CD4-positive, alpha-beta T cell treated with Interferon gamma for 1 hour (primary cell): ENCODE data around the gene ARRDC4.
A peak's percentile ranks its signal among the peaks of the same experiment; 100 is the strongest.
"Not testable (repeated sequence)": the region's sequence is repeated elsewhere in the genome, so short reads cannot be mapped to it uniquely, and the experiment has no call there.

ENCODE experiments used
- DNase-seq: peaks from one replicate; pipeline ENCODE4 v3.0.0-alpha.2; 2020

The ARRDC4 gene

DNA sequence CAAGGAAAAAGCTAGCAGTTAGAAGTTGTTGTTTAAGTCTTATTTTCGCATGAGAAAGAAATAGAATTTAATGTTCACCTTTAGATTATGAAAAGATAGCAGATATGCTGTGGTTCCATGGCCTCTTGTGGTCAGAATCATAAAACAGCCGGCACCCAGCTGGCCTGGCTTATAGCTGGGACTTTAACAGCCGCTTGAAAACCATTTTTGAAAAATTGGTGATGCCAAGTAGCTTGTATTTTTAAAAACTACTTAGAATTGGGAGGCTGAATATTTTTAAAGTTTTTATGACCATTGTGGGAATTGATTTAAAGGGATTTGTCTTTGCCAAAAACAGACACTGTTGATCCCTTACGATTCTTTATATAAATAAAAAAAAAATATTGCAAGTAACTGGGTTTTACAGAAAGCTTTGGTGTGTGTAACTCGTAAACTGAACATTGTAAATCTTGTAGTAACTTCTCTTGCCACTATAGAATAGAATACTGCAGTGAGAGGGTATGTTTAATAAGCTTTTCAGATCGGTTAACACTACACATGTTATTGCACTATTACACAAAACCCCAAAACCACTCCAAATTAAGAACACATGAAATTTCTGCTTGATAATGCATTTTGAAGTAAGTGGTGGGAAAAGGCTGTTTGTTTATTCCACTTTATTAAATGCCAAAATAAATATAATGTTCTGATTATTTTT lies 6.6 kb downstream of the ARRDC4 start:
- no peak for DNase-seq

DNA sequence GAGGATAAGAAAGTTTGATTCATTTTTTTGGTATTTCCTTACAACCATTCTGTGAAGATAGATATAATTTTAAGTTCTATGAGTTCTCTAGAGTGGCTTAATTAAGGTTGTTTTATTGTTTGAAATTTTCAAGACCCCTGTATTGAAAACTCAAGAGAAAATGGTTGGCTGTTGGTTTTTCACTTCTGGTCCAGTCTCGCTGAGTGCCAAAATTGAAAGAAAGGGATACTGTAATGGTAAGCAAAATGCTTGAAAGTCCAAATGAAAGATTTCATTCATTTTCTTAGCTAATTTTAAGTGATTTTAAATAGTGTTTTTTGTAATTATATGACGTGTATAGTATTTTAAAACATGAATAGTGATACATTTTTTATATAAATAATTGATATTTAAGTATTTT lies 7.4 kb downstream of the ARRDC4 start:
- DNase-seq, result no peak

DNA sequence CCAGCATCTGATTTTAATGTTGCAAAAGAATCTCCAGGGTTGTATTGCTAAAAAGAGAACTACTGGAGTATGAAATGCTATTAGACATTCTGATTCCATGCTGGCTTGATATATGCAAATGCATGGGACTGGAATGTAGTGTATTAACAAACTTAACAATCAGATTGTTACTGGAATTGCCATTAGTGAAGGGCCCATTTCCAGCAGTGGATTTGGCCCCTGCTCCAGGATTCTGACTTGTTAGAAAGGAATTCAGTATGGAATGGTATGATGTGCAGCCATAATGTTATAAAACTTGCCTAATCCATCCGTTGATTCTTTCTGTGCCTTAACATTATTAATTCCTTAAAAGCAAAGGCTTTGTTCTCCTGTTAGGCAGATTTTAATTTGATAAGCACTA lies 7.9 kb downstream of the ARRDC4 start:
- no peak for DNase-seq

DNA sequence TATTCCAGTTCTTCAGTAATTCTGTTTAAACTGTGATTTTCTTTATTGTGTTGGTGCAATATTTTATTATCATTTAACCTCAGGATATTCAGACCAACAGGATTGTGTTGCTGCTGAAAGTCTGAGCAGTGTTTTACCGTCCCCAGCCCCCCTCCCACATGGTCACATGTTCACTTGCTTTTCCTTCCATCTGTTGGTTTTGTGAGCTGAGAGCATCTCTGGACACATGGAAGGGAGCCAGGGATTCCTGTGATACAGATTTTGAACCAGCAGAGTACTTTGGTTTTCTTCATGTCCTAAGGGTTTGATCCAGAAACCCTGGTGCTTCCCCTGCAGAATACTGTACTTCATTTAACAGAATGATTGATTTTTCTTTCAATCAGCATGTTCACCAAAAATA lies 11.9 kb downstream of the ARRDC4 start:
- no peak for DNase-seq

DNA sequence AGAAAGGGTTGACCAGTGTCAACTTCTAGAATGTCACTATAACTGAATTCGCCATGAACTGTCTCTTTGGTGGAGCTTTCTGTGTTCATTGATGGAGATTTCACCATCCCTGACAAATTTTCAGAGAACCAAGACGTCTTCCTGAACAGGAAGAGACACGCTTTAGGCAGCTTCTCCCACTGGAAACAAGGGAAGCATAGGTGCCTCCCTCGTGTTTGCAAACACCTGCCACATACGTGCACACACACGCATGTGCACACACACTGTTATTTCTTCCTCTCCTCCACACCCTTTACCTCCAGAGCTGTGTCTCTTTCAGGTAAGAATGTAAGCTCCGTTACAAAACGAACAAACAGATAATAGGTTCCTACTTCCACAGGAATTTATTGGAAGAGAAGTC lies 15.6 kb downstream of the ARRDC4 start:
- no peak for DNase-seq

DNA sequence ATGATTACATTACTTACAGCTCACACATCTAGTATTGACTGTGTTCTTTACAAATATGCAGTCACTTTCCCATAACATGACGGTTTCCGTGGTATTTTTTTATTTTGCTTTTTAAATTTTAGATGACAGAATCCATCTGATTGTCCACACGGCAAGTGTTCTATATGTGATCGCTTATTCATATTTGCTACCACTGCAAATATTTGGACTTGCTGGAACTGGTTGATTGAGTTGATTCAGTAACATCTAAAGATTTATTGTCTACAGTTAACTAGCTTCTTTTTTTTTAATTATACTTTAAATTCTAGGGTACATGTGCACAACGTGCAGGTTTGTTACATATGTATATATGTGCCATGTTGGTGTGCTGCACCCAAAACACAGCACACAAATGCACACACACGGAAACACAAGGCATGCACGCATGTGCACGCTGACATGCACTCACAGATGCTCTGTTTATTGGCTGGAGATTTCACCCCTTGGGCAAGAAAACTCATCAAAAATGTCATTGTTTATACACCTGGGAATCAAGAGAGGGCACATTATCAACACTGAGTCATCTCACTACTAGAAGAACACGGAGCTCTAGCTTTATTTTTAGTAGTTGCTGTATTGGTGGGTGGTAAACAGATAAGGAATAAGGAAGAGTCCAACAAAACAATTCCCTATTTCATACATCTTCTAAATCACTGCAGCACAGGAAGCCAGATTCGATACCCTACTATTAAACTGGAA lies 16.4 kb downstream of the ARRDC4 start:
- DNase-seq, result no peak

DNA sequence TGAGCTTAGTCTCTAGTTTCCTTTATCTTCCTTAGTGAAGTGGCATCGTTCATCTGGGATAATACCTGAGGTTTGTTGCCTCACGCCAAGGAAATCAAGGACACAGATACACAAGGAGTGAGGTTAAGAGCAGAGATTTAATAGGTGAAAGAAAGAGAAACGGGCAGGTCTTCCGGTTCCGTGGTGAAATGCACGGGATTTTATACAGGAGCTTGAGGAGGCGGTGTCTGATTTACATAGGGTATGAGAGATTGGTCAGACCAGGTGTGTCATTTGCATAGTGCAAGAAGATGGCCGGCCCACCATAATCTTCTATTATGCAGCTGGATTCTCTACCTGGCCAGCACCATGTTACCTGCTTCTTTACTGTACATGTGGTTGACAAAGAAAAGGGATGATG lies 17.2 kb downstream of the ARRDC4 start:
- DNase-seq, result no peak

DNA sequence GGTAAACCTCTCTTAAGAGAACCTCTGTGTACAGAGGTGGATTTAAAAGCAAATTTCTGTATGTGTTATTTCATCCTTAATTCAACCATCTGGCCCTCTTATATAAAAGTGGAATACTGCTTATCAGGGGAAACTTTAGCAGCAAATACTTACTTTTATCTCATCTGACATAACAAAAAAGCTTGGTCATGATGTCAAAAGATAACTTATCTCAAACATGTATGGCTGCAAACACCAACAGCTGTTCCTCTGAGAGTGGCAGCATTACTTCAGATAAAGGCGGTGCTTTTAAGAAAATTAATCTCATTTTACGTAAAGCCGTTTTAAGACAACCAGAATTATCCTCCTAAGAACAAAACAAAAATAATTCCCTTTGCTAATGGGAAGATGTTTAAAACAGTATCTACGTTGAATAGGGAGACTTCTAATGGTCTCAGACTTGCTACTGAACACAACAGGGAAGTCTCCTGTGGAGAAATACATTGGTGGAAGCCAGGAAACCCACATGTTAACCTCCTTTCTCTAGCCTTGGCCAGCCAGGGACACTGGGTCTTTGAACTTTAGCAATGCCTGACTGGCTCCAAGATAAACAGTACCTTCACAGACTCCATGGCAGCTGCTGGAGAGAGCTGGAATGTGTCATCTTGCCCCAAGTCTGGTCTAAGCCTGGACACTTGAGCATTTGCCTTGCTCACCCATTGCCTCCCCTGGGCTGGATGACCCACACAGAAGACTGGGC lies 18.1 kb downstream of the ARRDC4 start:
- DNase-seq, result no peak

DNA sequence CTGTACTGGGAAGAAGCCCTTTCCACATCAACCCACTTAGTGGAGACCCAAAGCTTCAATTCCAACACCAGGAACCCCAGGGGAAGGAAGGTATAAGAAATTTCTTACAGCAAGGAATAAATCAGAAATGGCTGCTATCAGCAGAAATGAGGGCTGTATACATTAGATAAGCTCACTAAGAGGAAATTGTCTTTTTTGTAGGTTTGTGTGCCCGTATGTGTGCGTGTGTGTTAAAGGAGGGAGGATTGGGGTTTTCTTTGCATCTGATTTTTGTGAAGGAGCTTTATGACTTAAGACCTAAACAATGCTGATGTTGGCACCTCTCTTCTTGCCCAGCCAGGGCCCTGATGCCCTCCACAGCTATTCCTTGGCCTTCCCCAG lies 18.6 kb downstream of the ARRDC4 start:
- DNase-seq, result no peak

DNA sequence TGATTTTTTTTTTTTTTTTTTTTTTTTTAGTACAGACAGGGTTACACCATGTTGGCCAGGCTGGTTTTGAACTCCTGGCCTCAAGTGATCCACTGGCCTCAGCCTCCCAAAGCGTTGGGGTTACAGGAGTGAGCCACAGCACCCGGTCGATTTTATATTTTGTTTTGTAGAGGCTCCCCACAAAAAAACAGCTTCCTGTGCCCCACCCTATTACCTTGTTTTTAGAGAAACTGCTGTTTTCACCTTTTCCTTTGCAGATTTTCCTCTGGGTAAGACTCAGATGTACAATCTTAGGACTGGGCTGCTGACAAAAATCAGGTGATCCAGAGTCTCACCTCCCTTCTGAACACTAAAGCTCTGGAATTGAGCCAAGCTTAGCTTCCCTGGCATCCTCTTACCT lies 20.6 kb downstream of the ARRDC4 start:
- no peak for DNase-seq

DNA sequence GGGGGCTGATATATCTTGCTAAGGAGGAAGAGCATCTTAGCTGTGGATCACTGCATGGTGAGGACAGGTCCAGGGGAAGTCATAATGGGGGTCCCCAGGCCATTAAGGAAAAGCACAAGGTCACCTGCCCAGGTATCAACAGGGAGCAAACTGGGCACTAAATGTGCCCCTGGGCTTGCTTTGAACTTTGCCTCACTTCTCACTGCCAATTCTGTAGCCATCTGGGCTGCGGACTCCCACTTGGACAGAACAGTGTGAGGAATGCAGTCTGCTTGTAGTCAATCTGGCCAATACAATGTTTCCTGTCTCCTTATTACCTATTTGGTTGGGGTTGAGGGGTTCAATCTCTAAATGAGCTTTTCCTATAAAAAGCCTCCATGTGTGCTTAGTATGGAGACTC lies 21.3 kb downstream of the ARRDC4 start:
- no peak for DNase-seq

DNA sequence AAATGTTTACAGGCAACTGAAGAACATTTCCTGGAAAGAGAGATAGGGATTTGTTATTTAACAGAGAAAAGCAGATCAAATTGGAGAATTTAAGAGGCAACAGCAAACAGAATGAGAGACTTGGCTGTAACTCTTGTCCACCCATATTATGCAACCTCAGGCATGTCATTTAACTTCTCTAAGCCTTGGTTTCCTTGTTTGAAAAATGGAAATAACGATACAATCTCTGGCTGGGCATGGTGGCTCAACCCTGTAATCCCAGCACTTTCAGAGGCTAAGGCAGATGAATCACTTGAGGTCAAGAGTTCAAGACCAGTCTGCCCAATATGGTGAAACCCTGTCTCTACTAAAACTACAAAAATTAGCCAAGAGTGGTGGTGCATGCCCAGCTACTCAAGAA lies 23.7 kb downstream of the ARRDC4 start:
- DNase-seq, result peak; percentile 8

DNA sequence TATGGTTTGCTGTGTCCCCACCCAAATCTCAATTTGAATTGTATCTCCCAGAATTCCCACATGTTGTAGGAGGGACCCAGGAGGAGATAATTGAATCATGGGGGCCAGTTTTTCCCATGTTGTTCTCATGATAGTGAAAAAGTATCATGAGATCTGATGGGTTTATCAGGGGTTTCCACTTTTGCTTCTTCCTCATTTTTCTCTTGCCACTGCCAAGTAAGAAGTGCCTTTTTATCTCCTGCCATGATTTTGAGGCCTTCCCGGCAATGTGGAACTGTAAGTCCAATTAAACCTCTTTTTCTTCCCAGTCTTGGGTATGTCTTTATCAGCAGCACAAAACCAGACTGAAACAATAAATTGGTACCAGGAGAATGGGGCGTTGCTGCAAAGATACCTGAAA lies 25.5 kb downstream of the ARRDC4 start:
- not testable (repeated sequence) for DNase-seq

DNA sequence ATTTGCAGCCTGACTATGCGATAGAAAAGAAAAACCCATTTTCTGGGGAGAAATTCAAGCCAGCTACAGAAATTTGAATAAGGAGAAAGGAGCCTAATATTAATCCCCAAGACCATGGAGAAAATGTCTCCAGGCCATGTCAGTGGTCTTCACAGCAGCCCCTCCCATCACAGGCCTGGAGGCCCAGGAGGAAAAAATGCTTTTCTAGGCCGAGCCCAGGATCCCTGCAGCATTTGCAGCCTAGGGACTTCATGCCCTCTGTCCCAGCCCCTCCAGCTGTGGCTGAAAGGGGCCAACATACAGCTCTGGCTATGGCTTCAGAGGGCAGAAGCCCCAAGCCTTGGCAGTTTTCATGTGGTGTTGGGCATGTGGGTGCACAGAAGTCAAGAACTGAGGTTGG lies 26.3 kb downstream of the ARRDC4 start:
- DNase-seq, result no peak

DNA sequence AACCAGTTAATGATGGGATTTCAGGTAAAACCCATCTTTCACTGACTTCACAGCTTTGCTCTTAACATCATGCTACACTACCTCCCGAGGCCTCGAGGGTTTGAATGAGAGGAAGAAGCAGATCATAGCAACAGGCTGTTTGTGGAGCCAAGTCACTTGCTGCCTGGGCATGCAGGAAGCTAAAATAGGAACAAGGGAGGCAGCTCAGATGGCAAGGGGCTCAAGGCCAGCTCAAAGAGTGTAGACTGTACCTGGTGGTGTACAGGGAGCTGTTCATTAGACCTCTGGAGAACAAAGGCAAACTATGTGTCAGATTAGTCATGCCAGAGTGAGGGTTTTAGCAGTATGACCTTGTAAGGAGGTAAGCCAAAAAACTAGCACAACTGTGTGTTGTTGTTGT lies 28.8 kb downstream of the ARRDC4 start:
- no peak for DNase-seq

DNA sequence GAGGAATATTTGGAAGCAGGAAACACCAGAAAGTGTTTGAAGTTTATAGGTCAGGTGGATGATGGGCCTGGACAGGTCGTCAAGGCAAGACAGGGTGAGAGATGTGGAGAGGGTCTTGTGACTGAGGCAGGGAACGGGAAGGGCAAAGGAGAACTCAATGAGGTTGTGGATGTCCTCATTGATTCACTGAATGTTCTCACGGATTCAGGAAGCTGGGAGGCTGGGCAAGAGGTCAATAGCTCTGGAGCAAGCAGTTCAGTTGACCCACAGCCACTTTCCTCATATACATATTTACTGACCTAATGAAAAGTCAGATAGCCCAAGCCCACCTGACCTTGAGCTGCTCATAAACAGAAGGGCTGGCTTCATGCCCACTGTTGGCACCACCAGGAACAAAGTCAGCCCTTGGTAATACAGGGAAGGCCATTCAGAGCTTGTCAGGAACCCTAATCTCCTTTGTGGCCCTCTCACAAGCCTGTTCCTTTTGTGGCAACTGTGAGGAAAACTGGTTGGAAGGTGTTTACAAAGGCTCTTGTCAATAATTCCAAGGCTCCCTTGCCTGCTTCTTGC lies 31.6 kb downstream of the ARRDC4 start:
- no peak for DNase-seq

DNA sequence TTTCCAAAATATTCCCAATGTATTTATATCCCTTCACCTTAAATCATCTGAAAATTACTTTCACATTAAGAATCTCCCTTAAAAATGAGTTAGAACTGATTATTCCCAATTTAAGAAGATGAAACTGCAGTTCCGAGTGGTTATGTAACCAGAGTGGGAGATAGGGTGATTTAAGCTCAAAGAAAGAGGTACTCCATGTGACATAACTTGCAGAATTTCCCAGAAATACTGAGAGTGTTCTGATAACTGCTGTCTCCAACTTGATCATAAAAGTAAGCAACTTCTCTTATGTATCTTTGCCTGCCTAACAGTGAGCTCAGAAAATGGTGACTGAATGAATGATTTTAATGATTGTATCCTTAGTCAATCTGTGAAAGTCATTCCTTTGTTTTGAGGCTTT lies 32.3 kb downstream of the ARRDC4 start:
- no peak for DNase-seq

DNA sequence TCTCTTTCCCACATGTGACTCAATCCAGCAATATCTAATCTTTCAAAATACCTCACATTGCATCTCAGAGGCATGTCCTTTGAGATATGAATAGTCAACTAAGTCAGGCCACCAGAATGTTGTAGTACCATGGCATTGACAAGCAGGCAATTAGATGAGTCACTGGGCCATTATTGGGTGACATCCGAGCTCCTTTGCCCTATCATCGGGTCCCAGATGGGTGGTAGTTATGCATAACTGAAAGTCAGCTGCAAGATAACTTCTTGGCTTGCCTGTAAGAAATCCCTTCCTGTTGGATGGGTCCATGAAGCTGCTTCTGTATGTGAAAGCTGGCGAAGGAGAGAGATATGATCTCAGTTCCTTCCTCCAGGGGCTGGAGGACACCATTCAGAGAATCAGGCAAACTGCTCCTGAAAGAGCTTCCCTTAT lies 32.8 kb downstream of the ARRDC4 start:
- no peak for DNase-seq

DNA sequence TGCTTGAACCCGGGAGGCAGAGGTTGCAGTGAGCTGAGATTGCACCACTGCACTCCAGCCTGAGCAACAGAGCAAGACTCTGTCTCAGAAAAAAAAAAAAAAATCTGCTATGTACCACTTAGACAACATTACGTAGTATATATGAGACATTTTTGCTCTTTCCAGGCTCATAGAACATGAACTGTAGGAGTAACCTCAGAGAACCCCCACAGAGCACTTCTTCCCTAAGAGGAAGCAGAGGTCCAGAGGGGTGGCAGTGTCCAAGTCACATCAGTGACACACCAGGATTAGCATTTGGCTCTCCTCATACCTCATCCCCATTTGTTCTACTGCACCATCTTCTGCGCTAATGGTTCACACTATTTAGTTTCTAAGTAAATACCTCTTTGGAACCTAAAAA lies 33.7 kb downstream of the ARRDC4 start:
- DNase-seq, result no peak

DNA sequence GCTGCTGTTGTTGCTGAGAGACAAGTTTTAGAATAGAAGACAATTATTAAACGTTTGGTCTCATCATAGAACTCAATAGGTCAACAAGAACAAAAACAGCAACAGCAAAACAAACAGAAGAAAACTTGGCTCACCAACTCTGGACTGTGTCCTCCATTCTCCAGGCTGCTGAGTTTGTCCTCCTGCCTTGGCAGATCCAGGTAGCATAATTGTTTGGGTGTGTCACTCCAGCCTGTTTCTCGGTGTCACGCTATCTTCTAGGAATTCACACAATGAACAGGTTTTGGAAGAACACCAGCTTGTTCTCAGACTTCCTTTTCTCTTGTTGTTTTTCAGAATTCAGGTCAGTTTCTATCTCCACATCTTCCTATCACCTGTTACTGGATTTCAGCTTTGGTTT lies 34.7 kb downstream of the ARRDC4 start:
- DNase-seq, result no peak

DNA sequence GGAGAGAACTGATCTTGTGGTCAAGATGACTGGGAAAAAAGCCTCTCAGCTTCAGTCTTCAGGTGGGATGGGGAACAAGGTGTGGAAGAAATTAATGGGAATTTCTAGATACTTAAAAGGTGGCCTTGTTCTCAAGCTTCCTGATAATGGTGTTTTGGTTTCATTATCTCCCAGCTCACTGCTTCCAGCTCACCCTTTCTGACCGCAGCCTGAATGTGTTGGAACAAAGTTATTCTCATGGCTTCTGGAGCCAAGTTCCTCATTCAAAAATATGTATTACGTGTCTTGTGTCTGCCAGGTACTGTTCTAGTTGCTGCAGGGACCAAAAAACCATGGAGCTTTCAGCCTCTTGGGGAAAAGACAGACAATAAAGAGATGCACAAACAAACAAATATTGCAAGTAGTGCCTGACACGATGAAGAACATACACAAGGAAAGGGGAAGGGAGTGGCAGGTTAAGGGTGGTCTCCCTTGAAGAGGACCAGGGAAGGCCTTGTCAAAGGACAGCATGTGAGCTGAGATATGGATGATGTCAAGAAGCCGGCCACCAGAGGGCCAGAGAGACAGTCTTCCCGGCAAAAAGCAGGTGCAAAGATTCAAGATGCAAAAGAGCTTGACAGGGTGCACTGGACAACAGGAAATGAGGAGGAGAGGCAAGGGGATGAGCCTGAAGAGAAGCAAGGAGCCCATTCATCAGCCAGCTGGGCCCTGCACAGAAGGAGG lies 35.5 kb downstream of the ARRDC4 start:
- DNase-seq, result no peak

DNA sequence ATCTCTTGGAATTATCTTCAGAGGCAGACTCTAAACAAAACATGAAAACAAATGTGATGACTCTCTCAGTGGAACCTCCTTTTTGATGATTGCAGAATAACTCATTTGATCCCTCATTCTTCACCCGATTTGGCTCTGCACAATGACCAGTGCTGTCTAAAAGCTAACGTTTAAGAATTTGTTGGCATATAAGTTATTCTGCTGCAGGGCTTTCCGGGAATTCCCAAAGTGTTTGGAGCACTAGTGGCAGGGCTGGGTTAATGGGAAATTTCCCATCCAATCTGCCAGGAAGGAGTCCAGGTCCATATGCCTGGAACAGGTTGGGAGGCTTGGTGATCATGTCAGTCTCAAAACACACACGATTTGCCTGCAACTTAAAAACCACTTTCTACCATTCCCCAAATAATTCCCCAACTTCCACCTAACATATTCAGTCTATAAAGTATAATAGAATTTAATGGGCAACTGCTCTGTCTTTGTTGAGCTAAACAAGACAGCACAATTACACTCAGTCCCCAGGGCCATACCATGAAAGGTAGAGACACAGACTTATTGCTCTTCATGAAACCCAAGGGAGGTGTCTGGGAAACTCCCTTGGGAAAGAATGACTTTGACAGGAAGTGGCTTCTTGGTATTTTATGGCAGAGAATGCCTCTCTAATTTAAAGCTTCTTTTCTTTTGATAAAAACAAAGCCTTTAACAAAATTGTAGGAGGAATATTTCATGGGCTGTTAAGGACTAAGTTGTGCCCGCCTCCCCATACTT lies 38.0 kb downstream of the ARRDC4 start:
- DNase-seq, result no peak
